LoVo (cell line): ENCODE data around the gene STIMATE.
A peak's percentile ranks its signal among the peaks of the same experiment; 100 is the strongest.

Experiments
- DNase-seq: peaks from one replicate; pipeline ENCODE4 v3.0.0-alpha.2; 2016; ENCODE audit warnings: low spot score

Gene STIMATE

DNA sequence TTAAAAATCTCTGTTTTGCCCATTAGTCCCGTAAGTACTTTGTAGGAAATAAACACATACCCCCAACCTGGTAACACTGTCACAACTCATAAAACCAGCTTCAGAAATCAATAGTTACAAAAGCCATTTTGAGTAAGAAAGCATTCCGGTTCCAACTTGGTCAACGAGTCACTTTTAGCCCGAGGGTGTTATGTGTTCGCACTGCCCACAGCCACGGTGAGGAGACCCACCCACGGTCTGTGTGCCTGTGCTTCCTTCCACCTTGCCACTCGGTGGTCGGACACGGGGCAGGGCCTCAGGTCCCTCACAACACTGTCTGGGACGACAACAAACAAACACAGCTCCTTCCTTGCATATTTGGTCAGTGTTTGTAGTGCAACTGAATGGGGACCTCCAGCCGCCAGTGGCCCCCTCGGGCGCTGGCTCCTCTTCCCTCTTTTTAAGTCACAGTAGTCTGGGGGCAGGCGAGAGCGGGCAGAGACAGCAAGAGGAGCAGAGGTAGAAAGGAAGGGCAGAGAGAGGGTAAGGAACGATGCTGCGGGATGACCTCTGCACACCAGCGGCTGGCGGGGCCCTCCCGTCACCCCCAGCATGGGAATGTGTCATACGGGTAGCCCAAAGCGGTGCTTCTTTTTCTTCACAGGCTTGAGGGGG is 57.3 kb downstream of the STIMATE start:
- no peak for DNase-seq

DNA sequence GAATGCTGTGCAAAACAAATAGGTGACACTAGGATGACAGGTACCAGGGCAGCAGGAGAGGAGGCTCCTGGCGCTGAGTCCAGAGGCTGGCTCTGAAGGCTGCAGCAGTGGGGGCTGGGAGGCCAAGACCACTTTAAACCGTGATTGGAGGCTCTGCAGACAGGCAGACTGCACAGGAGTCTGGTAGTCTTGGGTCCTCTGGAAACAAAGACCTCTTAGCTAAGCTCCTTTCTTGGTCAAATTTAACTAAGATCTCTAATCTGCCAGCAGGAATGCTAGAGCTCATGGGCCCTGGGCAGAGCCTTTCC is 58.1 kb downstream of the STIMATE start:
- DNase-seq: no peak

DNA sequence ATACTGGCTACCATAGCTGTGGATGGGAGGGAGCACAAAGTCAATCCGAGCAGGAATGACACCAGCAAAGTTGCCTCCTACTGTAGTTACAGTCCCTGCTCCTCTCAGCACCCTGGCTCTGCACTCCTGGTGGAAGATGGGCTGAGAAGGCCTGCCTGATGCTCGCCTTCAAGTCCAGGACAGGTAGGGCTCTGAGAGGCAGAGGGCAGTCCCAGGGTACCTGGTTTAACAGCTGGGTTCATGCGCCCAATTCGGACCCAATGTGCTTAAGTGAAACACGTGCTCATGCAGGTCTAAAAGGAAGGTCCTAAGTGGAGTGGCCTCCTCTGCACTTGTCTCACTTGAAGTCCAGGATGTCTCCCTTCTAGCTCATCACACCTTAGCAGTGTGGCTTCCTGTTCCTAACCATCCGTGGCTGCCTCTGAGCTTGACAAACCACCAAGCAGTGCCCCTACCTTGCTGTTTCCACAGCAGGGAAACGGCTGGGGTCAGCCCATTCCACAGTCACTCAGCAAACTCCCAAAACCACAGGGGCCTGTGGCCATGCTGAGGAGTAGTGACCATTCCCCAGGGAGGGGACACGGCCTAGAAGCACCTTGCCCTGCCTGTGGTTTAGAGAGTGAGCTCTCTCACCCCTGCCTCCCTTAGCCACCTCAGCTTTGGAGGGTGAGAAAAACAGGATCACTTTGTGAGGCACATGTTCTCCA is 58.6 kb downstream of the STIMATE start:
- DNase-seq: no peak

DNA sequence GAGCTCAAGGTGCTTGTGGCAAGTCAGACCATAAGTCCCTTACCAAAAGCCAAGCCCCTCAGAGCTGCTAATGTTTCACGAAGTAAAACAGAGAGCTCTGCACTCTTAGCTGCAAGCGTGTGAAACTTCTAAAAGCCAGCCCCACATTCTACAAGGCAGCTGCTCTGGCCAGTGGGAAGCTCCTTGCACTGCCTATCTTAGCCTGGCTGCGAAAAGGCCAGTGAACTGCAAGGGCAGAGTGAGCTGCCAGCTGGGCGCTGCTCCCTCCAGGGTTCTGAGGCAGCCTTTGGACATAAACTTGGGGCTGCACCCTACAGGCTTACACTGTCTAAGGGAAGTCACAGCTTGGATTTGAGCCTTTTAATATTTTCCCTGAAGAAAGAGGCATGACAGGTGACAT is 60.4 kb downstream of the STIMATE start:
- DNase-seq: no peak

DNA sequence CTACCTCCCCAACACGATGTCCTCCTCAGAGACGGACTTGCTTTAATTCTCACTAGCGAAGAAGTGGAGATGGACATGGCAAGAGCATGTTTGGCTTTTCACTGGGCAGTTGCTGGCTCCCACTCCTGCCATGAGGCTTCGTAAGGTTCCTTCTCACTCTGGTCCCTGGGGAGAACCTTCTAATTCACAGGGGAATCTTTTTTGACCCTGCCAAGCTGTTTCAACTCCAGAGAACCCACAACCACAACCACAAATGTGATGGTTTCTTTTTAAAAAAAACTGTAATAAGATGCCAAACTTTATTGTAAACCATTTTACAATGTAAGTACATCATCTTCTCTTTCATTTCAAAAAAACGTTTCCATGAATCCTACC is 60.9 kb downstream of the STIMATE start:
- no peak for DNase-seq

DNA sequence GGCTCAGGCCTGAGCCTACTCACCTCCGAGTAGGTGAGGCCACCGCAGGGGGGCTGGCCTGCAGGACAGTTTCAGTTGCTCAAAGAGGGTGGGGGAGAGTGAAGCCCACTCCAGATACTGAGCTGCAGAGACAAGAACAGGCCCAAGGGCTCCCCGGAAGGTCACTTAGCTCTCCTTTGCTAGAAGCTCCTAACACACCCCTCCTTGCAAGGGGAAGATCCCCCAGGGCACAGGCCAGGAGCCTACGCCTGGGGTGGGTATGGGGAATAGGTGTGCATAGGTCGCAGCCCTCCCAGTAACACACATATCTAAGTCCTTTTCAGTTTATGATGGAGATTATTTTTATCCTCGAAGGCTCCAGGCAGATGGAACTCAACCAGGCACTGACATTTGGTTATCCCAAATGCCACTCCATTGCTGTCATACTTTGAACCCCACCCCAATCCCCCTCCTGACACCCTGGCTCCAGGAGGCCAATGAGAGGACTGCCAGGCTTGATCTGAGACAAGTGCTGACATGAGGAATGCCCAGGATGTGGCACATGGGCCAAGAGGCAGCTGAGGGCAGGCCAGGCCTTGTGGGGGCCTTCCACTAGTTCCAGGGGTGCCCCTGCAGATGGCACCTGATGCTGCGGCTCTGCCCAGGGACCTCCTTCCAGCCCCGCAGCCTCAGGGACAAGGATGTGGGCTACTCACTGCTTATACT is 61.4 kb downstream of the STIMATE start:
- DNase-seq: no peak

DNA sequence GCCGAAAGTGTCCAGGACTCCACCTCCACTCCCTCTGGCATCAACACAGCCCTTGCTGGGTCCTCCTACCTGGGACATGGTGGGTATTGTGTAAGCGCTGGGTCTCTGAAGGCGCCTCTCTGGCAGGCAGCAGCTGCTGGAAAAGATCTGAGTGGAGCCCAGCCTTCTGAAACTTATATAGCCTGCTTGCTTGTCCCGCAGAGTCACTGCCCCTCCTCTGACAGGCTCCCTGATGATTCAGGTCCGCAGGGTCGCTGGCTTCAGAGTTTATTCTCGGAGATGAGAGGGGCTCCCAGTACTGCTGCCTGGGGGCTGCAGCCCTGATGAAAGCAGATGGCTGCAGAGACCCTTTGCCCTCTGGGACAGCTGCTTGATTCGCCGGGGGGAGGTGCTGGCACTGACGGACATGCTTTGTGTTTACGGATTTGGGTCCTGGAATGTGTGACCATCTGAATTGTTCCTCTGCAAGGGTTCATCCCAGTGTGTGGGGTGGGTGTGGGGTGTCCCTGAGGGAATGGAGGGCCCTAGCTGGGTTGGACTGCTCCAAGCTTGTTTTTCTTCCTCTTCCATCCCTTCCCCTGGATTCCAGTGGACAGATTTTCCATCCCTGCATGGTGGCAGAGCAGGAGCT is 62.4 kb downstream of the STIMATE start, which contains the start of gene MUSTN1:
Gene MUSTN1 (minus strand): TSS at position 149 of the 631 bp plus-strand sequence. CDS start 71 bp downstream, at position 78.
- no peak for DNase-seq

DNA sequence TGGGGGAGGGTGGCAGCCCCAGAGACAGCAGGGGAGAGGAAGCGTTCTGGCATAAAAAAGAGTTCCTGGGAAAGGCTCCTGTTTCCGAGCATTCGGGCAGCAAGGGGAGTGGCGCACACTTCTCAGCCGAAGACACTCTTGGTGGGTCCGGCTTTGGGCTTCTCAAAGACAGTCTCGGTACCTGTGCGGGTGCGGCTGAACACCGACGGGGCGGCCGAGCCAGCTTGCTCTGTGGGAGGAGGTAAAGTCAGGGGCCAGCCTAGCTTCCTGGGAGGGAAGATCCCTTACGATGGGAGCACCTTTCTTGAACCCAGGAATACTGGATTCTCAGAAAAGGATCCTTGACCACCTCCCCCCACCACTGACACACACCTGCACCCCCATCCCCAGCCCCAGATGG is 64.1 kb downstream of the STIMATE start:
- DNase-seq: no peak

DNA sequence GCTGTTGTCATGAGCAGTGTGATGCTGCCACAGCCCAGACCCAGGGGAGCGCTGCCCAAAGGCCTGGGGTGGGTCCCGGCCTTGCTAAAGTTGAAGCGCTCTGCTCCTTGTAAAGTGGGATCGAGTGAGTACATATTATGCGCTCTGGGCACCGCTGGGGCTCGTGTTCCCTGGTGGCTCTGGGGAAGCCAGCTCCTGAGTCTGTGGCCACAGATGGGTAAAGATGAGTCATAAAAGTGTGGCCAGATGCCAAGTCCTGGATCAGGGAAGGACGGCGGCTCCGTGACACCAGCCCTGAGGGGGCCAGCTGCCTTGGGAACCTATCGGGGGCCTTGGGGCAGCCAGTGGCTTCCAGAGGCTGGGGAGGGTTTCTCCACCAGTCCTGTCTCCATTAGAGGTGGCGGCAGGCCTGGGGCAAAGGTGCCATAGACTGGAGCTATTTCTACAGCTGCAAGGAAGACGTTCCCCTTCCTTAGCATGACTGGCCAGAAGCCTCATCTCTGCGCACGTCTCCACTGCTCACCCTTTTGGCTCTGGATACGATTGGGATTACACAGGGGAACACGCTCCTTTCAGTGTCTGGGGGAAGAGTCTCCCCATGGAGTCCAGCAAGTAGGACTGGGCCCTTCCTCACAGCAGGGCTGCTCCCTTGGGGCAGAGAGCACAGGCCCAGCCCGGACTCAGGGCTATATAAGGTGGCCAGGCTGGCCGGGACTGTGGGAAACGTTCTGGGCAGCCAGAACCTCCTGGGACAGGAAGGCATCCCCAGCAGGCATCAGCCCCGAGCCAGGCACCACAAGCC is 65.6 kb downstream of the STIMATE start:
- DNase-seq: peak; percentile 78

DNA sequence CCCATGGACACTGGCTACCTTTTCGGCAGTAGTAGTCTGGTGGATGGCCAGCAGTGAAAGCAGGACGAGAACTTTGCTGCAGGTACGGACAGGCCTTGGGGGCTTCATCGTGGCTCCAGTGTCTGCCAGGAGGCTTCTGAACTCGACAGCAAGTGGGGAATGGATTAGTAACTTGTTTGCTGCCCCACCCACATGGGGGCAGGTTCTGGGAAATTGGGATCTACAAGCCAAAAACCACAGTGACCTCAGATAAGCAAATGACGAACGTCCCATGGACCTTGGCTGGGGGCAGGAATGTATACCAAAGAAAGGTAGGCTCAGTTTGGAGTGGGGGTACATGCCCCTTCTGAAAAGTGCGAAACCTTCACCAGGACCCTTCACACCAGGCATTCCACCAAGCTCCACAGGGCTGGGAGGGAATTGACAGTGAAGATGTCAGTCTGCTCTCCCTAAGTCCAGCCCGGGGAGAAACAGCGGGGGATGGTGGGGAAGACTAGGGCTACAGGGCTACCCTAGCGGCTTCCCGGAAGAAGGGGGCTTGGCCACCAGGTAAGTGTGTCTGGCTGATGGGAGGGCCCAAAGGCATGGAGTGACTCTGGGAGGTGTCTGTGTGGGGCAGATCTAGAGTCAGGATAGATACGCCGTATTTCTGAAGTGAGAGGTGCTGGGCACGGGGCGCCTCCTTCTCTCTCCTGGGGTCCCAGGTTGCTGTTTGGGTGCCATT is 66.7 kb downstream of the STIMATE start, which contains the start of gene ITIH4:
Gene ITIH4 (minus strand): TSS at position 138 of the 724 bp plus-strand sequence. CDS start 30 bp downstream, at position 108.
- DNase-seq: no peak

DNA sequence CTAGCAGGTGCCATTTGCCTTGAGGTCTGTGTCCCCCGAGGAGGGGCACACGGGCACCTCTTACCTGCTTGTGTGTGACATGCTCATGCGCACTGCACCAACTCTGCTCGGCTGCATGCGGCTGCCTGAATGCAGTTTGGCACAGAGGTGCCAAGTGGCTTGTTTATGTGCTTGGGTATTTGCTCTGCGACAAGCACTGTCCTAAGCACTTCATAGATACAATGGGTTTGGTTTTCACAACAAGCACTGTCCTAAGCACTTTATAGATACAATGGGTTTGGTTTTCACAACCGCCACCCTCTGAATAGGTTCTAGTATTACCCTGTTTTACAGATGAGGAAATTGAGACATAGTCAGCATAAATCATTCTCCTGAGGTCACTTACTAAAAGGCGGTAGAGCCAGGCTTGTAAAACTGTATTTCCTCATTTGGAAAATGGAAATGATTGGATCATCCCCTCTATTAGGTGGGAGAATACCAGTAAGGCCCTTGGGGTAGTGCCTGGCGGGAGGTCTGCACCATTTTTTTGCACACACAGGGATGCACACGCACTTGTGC is 67.4 kb downstream of the STIMATE start:
- no peak for DNase-seq

DNA sequence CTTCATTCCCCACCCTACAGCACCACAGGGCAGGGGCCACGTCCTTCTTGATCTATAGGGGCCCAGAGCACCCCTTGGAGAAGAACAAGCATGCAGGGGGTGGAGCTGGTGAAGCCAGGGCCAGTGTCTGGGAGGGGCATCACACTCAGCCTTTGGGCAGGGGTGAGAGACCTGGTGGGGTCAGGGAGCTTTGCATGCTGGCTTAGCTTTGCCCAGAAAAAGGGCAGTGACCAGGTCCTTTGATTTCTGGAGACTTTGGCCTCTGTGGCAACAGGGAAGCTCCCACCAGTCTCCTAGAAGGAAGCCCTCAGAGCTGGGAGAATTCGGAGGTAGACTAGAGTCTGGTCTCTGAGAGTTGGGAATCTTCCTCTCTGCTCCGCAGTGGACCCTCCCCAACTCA is 67.9 kb downstream of the STIMATE start:
- no peak for DNase-seq

DNA sequence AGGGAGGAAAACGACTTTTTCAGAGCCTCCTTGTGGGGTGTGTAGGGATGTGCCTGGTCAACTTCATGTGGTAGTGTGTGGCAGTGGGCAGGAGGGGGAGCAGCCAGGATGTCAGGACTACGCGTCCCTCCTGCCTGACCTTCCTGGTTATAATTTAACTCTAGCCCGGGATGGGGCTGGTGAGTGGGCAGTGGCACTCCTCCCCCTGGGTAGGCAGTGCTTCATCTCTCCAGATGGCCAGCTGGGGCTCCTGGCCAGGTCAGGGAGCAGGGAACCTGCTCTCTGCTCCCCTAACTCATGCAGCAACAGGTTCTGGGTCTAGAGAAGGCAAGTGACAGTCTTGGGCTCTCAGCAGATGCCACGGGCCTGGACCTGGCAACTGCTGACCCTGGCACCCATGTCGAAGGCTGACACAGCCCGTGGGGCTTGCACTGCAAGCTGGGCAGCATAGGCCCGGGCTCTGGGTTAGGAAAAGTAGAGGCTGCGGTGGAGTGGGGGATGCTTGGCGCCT is 69.4 kb downstream of the STIMATE start:
- no peak for DNase-seq

DNA sequence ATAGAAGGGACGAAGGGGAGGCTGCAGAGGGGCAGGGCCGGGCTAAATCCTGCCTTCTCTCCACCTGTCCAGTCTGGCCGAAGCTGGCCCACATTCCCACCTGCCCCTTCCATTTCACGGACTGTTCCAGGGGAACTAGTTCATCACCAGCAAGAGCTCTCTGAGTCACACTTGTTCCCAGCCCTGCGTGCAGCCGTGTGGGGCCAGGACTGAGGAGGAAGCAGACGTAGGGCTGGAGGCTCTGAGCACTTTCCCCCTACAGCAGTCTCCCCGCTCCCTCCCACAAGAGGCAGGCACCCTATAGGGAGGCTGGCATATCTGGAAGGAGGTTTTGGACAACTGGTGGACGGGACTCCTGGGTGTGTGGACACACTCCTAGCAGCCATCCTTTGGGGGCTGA is 69.9 kb downstream of the STIMATE start:
- DNase-seq: no peak

DNA sequence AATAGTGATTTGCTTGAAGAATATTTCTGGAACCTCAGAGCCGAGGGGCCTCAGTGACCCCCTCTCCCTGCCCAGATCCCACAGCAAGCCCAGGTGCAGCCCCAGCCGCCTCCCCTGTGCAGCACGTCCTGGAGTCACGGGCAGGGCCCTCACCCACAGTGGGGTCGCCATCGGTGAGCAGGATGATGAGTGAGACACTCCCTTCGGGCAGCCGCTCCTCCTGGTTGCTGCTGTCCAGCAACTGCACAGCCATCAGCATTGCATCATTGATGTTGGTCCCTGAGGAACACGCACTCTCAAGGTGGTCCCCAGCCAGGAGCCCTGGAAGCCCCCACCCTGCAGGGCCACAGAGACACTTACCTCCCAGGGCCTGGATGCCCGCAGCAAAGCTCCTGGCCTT is 73.3 kb downstream of the STIMATE start:
- DNase-seq: no peak

DNA sequence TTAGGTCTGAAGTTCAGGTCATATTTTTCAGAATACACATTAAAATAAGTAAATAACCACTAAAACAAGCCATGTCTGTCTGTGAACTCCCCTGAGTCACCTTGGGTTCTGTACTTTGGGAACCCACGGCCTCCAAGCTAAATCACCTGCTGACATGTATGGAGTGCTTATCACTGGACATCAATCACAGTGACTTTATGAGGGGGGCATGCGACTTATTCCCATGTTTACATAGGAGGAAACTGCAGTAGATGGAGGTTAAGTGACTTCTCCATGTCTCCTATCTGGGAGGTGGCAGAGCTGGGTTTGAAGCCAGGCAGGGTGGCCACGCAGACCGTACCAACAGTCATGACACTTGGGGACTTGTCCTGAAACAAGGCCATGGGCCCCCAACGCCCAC is 75.0 kb downstream of the STIMATE start:
- DNase-seq: no peak

DNA sequence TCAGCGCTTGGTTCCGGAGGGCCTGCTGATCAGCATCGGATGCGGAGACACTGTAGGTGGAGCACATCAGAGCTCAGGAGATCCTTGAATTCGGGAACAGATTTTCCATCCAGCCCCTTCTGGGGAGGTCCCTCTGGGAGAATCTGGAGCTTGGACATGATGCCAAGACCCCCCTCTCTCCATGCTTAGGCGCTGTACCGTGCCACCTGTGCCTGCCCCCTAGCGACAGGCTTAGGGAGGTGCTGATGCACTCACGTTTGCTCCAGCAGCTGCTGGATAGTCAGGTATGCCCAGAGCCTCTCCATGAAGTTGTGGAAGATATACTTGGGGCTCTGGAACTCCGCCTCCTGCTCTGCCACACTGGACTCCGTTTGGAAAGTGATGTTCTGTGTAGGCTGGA is 76.6 kb downstream of the STIMATE start:
- no peak for DNase-seq

DNA sequence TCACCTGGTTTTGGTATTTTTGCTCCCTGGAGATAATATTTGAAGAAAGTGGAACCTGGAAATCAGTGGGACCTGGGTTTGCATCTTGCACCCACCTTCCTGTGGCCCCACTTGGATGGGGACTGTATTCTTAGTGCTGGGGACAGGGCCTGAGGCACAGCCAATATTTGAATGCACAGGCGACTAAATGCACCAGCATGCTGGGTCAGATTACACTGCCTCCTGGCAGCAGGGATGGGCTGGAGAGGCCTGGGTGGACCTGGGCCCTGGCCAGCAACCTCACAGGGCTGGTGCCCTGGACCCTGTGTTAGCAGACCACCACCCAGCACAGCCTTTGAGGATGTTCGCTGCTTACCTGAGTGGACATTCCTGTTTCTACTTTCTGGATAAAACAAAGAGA is 77.4 kb downstream of the STIMATE start:
- DNase-seq: no peak

DNA sequence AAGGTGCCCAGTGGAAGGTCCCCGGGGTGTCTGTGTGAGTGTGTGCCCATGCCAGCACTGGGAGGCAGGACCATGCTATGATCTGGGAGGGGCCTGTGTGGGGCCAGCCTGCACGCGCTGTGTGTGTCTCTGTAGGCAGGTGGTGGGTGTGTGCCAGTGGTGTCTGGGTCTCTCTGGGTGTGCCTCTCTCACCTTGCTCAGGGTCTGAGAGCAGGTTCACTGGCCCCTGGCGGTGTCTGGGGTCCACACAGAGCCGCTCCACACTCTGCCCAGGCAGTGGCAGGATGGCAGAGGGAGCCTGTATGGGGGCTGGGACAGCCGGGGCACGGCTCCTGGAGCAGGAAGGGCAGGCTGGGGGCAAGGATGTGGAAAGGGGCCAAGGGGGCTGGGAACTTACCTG is 79.5 kb downstream of the STIMATE start:
- DNase-seq: no peak

DNA sequence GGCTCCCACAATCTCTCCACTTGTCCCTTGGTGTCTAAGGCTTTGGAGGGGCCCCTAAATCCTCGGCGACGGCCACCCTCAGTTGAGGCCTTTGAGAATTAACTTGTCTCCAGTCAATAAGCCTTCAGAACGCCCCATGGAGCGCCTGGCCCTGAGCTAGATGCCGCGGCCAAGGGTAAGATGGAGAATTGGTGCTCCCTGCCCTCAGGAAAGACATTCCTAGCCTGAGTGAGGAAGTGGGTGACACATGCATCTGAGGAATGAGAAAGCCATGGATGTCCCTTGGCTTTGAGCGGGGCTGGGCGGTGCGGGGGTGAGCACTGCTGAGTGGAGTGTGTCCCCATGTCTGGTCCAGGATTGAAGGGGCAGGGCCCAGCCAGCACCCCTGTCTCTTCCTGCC is 80.1 kb downstream of the STIMATE start:
- no peak for DNase-seq

DNA sequence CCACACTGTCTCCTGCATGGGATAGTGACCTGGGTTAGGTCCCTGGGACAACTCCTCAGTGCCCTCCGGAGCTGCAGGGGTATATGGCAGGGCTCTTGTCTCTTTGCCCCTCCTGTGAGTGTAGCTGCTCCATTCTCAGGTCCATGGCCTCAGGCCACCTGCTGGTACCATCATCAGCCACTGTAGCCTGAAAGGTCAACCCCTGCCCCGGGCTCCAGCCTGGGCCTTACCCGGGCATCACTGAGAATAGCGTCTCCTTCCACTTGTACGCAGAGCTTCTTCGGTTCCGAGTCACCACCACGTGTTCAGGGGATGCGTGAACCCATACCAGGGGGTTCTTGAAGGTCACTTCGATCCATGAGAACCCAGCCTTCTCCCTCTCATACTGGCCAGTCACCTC is 80.7 kb downstream of the STIMATE start:
- DNase-seq: no peak
